ENCODE results near the gene RNF213.

GRCh38 chr17:80320496-80320895 is 59.8 kb downstream of the RNF213 start:
- TF ChIP-seq CTCF (IDR thresholded peaks at IDR 0.05), result no peak
- TF ChIP-seq POLR2AphosphoS5 (IDR thresholded peaks at IDR 0.05), result no peak
- no peak for TF ChIP-seq POLR2A (IDR thresholded peaks at IDR 0.05)
